ENCODE measurements around the gene CAMTA1. TPM values are rescaled to one million over a fixed set of nuclear protein-coding genes. Genes with fewer than 3 reads are reported as not detected.

The CAMTA1 gene
- total RNA-seq, 4 donors from 2014 or later, result 86.3 to 170 (median 132) TPM

DNA sequence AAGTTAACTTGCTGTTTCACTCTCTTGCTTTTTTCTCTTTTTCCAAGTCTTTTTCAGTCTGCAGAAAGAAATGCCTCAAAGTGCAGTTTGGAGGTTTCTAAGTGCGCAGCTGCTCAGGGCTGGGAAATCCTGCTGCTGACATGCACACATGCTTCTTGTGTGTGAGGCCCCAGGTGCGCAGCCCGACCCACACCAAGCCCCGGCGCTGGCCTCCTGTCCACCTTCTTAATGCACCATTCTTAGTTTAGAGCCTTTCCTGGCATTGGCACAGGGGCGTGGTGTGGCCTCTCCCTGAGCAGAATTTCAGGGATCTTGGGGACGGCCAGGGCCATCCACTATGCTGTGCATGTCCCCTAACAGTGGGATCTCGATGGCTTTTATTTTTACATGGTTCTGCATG, 315.2 kb downstream of the CAMTA1 start:
- H3K4me3 ChIP-seq, result no peak overlapping the region
- ATAC-seq, result no peak
- H3K4me1 ChIP-seq, result no peaks in the 10 kb centered on the region
- H3K27ac ChIP-seq, result no peak overlapping the region
- H3K9me3 ChIP-seq, result no peaks in the 10 kb centered on the region
- peaks cover 64% of the 10 kb centered on the region for H3K27me3 ChIP-seq
- no peaks in the 10 kb centered on the region for H3K36me3 ChIP-seq
- TF ChIP-seq POLR2A (IDR thresholded peaks at IDR 0.05) (no peak), POLR2AphosphoS5 (IDR thresholded peaks at IDR 0.05) (no peak), EP300 (IDR thresholded peaks at IDR 0.05) (no peak)
- WGBS, 2 donors (ENCODE audit: low coverage in 1 of 2), result 61 to 84% methylated on average over 5 to 6 of the region's 8 CpGs

DNA sequence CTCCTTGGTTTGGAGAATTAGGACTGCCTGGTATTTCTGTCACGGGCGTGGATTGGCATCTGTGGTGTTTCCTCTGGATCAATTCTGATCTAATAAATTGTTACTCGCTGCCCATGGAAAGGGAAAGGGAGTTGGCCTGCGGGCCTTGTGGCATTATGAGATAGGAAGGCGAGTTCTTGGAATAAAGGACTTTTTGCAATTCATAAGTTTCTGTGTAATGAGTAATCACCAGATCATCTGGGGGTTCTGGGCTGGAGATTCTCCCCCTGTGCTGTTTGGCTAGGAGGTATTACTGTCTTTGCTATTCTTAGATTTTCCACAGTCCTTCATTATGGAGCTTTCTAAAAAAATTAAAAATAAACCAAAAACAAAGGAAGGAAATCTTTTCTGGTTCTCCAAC, 315.9 kb downstream of the CAMTA1 start:
- Histone ChIP-seq H3K4me3 (no peak overlapping the region), H3K27me3 (peaks cover 57% of the 10 kb centered on the region), H3K9me3 (no peaks in the 10 kb centered on the region), H3K36me3 (no peaks in the 10 kb centered on the region), H3K4me1 (no peaks in the 10 kb centered on the region), H3K27ac (no peak overlapping the region)
- TF ChIP-seq, protein P1, sequence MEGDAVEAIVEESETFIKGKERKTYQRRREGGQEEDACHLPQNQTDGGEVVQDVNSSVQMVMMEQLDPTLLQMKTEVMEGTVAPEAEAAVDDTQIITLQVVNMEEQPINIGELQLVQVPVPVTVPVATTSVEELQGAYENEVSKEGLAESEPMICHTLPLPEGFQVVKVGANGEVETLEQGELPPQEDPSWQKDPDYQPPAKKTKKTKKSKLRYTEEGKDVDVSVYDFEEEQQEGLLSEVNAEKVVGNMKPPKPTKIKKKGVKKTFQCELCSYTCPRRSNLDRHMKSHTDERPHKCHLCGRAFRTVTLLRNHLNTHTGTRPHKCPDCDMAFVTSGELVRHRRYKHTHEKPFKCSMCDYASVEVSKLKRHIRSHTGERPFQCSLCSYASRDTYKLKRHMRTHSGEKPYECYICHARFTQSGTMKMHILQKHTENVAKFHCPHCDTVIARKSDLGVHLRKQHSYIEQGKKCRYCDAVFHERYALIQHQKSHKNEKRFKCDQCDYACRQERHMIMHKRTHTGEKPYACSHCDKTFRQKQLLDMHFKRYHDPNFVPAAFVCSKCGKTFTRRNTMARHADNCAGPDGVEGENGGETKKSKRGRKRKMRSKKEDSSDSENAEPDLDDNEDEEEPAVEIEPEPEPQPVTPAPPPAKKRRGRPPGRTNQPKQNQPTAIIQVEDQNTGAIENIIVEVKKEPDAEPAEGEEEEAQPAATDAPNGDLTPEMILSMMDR (IDR thresholded peaks at IDR 0.05), result no peak
- TF ChIP-seq EP300 (IDR thresholded peaks at IDR 0.05) (no peak), POLR2A (IDR thresholded peaks at IDR 0.05) (no peak), POLR2AphosphoS5 (IDR thresholded peaks at IDR 0.05) (no peak)
- ATAC-seq, result no peak
- 66 to 87% methylated on average over 4 to 5 of the region's 5 CpGs for WGBS, 2 donors (ENCODE audit: low coverage in 1 of 2)

DNA sequence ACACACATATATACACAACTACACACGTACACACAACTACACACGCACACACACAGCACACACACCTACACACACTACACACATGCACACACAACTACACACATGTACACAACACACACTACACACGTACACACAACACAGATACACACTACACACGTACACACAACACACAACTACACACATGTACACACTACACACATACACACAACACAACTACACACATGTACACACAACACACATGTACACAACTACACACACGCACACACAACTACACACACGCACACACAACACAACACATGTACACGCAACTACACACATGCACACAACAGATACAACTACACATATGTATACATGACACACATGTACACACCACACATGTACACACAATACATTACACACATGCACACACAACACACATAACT, 318.1 kb downstream of the CAMTA1 start:
- Histone ChIP-seq H3K4me3 (no peak overlapping the region), H3K4me1 (no peaks in the 10 kb centered on the region), H3K9me3 (no peaks in the 10 kb centered on the region), H3K27me3 (peaks cover 57% of the 10 kb centered on the region), H3K36me3 (no peaks in the 10 kb centered on the region), H3K27ac (no peak overlapping the region)
- no peak for ATAC-seq
- TF ChIP-seq POLR2A (IDR thresholded peaks at IDR 0.05) (no peak), POLR2AphosphoS5 (IDR thresholded peaks at IDR 0.05) (no peak), EP300 (IDR thresholded peaks at IDR 0.05) (no peak)
- TF ChIP-seq, protein P1 (IDR thresholded peaks at IDR 0.05), result no peak
- WGBS, 2 donors (ENCODE audit: low coverage in 1 of 2), result 83 to 89% methylated on average over 6 of the region's 7 CpGs

DNA sequence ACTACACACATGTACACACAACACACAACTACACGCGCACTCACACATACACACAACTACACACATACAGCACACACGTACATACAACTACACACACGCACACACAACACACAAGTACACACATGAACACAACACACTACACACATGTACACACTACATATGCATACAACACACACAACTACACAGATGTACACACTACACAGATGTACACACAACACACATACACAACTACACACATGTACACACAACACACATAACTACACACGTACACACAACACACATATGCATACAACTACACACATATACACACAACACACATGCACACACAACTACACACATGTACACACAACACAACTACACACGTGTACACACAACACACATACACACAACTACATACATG, 318.6 kb downstream of the CAMTA1 start:
- Histone ChIP-seq H3K4me1 (no peaks in the 10 kb centered on the region), H3K4me3 (no peak overlapping the region), H3K36me3 (no peaks in the 10 kb centered on the region), H3K9me3 (no peaks in the 10 kb centered on the region), H3K27ac (no peak overlapping the region), H3K27me3 (peaks cover 57% of the 10 kb centered on the region)
- TF ChIP-seq, protein P1 (IDR thresholded peaks at IDR 0.05), result no peak
- TF ChIP-seq EP300 (IDR thresholded peaks at IDR 0.05), result no peak
- no peak for TF ChIP-seq POLR2AphosphoS5 (IDR thresholded peaks at IDR 0.05)
- TF ChIP-seq POLR2A (IDR thresholded peaks at IDR 0.05), result no peak
- no peak for ATAC-seq
- 68 to 75% methylated on average over 6 of the region's 6 CpGs for WGBS, 2 donors (ENCODE audit: low coverage in 1 of 2)

DNA sequence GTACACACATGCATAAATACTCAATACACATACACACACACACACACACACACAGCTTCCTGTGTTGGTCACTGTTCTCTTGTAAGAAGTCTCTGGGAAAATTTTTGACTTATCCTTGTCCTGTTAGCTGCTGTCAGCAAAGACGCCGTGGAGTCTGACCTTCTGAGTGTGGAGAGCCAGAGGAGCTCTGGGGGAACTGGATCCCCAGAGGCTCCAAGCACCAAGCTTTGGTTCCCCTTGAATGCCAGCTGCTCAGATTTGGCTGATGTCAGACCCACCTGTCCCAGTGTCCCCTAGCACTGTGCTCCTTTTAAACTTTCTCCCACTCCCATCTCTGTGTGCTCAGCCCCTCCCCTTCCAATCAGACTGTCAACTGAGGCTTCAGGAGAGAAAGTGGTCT, 319.1 kb downstream of the CAMTA1 start:
- H3K4me3 ChIP-seq, result no peak overlapping the region
- TF ChIP-seq POLR2A (IDR thresholded peaks at IDR 0.05) (no peak), POLR2AphosphoS5 (IDR thresholded peaks at IDR 0.05) (no peak), EP300 (IDR thresholded peaks at IDR 0.05) (no peak)
- TF ChIP-seq, protein P1 (IDR thresholded peaks at IDR 0.05), result no peak
- no peaks in the 10 kb centered on the region for H3K36me3 ChIP-seq
- H3K27ac ChIP-seq, result no peak overlapping the region
- H3K9me3 ChIP-seq, result no peaks in the 10 kb centered on the region
- H3K27me3 ChIP-seq, result peaks cover 58% of the 10 kb centered on the region
- H3K4me1 ChIP-seq, result no peaks in the 10 kb centered on the region
- 10% methylated on average over 2 of the region's 2 CpGs; no CpG with 5 or more reads in 1 of the 2 donors for WGBS, 2 donors (ENCODE audit: low coverage in 1 of 2)
- ATAC-seq, result no peak
